ENCODE data around the gene SOX6.
"Not testable (repeated sequence)": the region's sequence is repeated elsewhere in the genome, so short reads cannot be mapped to it uniquely, and the experiment has no call there.

The SOX6 gene

DNA sequence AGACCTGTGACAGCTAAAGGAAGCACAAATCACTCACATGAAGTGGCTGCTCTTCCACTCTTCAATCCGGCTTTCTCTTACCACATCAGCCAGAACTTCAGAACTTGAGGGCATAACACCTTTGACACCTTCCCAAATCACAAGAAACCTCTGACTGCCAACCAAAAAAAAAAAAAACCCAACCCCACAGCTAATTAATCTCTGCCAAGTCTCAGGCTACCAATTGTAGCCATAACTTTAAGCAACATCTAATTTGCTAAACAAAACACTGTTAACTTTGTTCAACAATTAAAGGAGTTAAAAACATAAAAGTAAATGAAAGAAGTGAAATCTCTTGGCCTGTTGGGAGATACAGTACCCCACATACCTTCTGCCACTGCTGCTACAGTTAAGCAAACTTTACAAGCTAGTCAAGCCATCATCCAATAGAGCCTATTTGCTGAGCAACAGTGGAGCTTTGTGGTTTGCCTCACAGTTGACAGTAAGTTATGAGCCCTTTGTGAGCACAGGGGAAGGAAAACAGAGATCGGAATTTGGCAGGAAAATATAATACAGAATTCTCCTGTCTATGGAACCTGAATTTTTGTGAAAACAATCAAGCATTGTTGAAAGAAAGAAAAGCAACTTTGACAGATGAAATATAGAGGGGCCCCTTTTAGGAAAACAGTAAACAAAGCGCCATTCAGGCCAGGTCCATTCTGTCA lies at the start of gene SOX6:
TSS of gene SOX6 (minus strand) at position 490 of the 704 bp plus-strand sequence. CDS start 15,298 bp downstream, outside the sequence.
- no peaks in the 10 kb centered on the region for H3K4me1 Mint-ChIP-seq
- no peak within 1 kb of the TSS for H3K4me3 Mint-ChIP-seq
- H3K9me3 Mint-ChIP-seq: peaks cover 5% of the 10 kb centered on the region
- no peak within 1 kb of the TSS for H3K27ac Mint-ChIP-seq
- H3K27me3 Mint-ChIP-seq: peaks cover 1% of the 10 kb centered on the region
- no peaks in the 10 kb centered on the region for H3K36me3 Mint-ChIP-seq

DNA sequence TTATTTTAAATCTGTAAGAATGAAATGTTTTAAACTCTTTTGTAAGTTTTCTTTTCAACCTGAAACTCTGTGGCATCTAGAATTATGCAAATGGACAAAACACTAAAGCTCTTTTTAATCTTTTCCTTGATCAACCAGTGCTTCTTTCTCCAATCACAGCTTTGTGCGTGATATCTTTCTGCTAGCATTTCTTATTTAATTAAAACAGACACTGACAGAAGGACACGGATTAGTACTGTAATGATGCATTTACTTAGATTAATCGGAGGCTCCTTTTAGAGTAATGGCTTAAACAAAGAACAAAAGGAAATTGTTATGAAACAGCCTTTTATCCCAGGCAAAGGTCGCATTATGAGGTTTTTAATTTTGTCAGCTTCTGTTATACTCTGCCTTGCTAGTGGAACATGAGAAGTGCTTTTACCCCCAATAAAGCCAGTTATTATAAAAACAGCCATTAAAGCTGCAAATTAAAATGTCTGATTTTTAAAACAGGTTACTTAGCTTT lies 48.5 kb upstream of the SOX6 start:
- no peaks in the 10 kb centered on the region for H3K4me1 Mint-ChIP-seq
- no peaks in the 10 kb centered on the region for H3K27me3 Mint-ChIP-seq
- H3K9me3 Mint-ChIP-seq: no peaks in the 10 kb centered on the region
- no peaks in the 10 kb centered on the region for H3K36me3 Mint-ChIP-seq
- H3K27ac Mint-ChIP-seq: no peak overlapping the region
- H3K4me3 Mint-ChIP-seq: no peak overlapping the region

DNA sequence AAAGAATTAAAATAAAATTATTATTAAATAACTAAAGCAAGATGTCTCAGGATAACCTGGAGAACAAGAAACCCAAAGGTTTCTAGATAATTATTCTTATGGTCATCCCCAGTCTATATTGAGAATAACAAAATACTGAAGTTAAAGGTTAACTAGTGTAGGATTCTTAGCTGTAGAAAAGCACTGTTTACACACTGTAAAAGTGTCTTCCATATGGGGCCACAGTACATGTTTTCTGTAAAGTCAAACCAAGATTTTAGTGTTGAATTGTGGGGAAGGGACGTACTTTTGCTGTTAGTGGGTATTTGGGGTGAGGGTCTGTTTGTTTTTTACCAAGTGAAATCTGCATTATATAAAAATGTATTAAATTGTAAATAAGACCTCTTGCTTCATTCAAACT lies 47.5 kb upstream of the SOX6 start:
- H3K9me3 Mint-ChIP-seq: no peaks in the 10 kb centered on the region
- no peaks in the 10 kb centered on the region for H3K27me3 Mint-ChIP-seq
- no peak overlapping the region for H3K27ac Mint-ChIP-seq
- no peaks in the 10 kb centered on the region for H3K4me1 Mint-ChIP-seq
- H3K4me3 Mint-ChIP-seq: no peak overlapping the region
- H3K36me3 Mint-ChIP-seq: no peaks in the 10 kb centered on the region

DNA sequence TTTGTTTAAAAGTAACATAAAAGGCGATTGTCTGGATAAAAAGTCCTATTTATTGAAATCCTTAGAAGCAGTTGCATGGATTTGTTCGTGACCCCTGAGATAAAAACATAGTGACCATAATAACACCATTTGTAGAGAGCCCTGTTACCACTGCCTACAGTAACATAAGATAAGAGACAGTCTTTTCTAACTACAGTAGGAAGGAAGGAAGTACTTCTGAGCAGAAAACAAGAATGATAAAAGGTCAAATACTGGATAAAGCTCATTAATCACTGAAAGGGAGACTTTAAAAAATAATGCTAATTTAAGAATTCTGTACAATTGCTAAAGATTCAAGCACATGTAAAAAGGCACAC lies 47.1 kb upstream of the SOX6 start:
- H3K27me3 Mint-ChIP-seq: no peaks in the 10 kb centered on the region
- no peak overlapping the region for H3K4me3 Mint-ChIP-seq
- H3K9me3 Mint-ChIP-seq: no peaks in the 10 kb centered on the region
- no peak overlapping the region for H3K27ac Mint-ChIP-seq
- H3K4me1 Mint-ChIP-seq: no peaks in the 10 kb centered on the region
- no peaks in the 10 kb centered on the region for H3K36me3 Mint-ChIP-seq

DNA sequence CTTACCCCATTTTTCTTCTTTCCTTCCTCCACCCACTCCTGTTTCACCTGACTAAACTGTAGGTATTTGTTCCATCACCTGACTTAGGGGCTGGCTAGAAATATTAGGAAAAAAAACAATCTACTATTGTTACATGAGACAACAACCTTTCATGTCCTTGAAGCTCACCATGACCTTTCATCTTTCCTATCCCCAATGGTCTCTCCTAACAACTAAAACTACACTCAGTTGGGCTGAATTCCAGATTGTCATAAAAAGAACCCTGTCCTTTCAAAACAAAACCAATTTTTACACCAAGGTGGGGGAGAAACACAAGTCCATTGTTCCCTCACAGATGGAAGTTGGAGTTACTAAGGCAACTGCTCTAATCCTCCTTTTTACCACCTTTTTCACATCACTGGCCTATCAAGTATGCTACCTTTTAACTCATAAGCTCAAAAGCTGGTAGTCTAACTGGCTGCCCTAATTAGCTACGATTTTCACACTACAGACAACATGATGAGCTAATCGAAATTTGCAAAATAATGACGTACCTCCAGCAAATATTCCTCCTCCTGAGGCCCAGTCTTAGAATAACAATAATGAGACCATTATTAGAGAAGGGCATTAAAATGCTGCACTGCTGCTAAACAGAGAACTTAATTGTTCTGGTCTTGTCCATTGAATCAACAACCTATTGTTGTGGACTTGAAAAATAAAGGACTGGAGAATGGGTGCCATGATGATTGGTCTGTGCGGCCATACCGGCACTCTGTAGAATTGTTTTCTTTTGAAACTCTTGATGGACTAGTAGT lies 46.5 kb upstream of the SOX6 start:
- H3K36me3 Mint-ChIP-seq: no peaks in the 10 kb centered on the region
- H3K4me3 Mint-ChIP-seq: no peak overlapping the region
- H3K27me3 Mint-ChIP-seq: no peaks in the 10 kb centered on the region
- no peaks in the 10 kb centered on the region for H3K9me3 Mint-ChIP-seq
- no peak overlapping the region for H3K27ac Mint-ChIP-seq
- no peaks in the 10 kb centered on the region for H3K4me1 Mint-ChIP-seq

DNA sequence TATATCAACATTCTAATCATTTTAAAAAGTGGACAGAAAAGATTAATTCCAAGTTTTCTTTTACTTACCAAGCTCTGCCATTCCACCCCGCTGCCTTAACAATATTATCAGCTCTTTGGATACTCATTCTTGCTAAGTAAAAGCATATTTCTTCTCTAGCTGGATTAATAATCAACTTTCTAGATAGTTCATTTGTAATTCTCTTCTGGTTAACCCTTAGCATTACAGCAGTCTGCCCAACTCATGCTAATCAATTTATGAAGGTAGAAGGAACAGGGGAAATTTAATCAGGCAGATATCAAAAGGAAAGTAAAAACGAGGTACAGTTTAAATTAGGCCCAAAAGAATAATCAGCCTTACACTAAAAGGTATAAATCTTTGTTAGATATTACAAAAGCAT lies 41.0 kb upstream of the SOX6 start:
- Mint-ChIP-seq H3K9me3 (no peaks in the 10 kb centered on the region), H3K27me3 (no peaks in the 10 kb centered on the region), H3K4me1 (no peaks in the 10 kb centered on the region), H3K27ac (no peak overlapping the region), H3K4me3 (no peak overlapping the region), H3K36me3 (no peaks in the 10 kb centered on the region)

DNA sequence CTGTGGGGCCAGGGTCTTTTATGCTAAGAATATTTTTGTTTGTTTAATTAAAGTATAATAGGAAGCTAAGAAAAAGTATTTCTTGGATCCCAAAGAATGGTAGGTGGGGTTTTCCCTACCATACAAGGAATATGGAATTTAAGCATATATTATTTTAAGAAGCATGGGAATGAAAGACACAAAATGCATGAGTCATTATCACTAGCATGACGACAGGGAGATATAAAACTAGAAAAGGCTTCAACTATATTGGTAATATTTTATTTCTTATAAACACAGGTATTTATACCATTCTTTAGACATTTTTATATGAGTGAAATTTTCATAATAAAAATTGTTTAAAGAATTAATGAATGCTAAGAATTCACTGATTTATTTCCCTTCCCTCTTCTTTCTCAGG lies 39.3 kb upstream of the SOX6 start:
- Mint-ChIP-seq H3K27ac (no peak overlapping the region), H3K4me1 (no peaks in the 10 kb centered on the region), H3K9me3 (peaks cover 6% of the 10 kb centered on the region)

DNA sequence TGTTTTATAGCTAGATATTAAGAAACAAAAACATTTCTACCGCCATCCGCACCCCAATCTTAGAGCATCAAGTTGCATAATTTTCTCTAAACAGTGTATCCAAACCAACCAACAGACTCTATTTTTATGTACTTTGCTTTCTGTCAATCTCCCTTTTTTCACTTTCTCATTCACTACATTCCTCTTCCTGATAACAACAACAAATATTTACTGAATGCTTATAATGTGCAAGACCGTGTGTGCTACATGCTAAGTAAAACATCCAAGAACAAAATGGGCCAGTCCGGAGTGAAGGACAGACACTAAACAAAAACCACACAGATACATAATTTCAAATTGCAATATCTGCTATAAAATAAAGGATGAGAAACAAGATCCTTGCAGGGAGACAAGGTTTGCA lies 38.6 kb upstream of the SOX6 start:
- no peak overlapping the region for H3K27ac Mint-ChIP-seq

More for the DNA sequence above, 39.3 kb upstream of the SOX6 start:
- Mint-ChIP-seq H3K4me3 (no peak overlapping the region), H3K36me3 (no peaks in the 10 kb centered on the region), H3K27me3 (no peaks in the 10 kb centered on the region)

DNA sequence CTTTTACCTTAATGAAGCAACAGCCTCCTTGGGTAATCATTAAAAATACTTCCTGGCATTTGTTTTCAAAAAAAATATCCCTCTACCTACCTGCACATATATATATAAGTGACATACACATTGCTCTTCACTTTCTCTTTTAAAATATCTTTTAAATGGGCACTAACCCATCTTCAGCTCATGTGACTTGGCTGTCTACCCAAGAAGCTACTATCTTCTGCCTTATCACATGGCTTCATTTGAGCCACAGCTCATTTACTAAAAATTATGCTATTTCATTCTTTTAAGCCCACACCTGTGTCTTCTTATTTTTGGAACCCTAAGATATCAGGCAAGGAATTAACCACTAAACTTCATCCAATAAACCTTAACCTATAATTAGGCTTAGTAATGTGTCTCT lies 37.0 kb upstream of the SOX6 start:
- H3K9me3 Mint-ChIP-seq: peaks cover 12% of the 10 kb centered on the region
- no peaks in the 10 kb centered on the region for H3K27me3 Mint-ChIP-seq
- H3K27ac Mint-ChIP-seq: no peak overlapping the region
- no peaks in the 10 kb centered on the region for H3K36me3 Mint-ChIP-seq
- no peaks in the 10 kb centered on the region for H3K4me1 Mint-ChIP-seq
- H3K4me3 Mint-ChIP-seq: no peak overlapping the region

More for the DNA sequence above, 38.6 kb upstream of the SOX6 start:
- Mint-ChIP-seq H3K4me1 (no peaks in the 10 kb centered on the region), H3K9me3 (peaks cover 12% of the 10 kb centered on the region), H3K4me3 (no peak overlapping the region), H3K27me3 (no peaks in the 10 kb centered on the region), H3K36me3 (no peaks in the 10 kb centered on the region)

DNA sequence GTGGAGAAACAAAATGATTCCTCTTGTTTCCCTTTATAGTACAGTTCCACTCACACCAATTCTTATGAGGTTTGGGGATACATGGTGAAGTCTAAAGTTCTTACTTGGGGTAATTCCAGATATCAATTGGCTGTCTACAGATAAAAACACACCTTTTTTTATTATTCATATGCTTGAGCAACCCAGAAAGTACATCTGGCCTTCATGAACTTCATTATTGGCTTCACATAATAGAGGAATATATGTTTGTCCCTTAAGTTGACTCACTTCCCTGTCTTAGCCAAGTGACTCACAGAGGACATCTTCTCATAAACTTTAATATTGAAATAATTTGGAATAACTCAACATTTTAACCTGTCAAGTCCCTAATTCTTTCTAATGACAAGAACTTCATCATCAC lies 36.3 kb upstream of the SOX6 start:
- no peak overlapping the region for H3K4me3 Mint-ChIP-seq
- H3K27ac Mint-ChIP-seq: no peak overlapping the region
- H3K9me3 Mint-ChIP-seq: peaks cover 12% of the 10 kb centered on the region
- H3K36me3 Mint-ChIP-seq: no peaks in the 10 kb centered on the region
- H3K4me1 Mint-ChIP-seq: no peaks in the 10 kb centered on the region
- no peaks in the 10 kb centered on the region for H3K27me3 Mint-ChIP-seq

DNA sequence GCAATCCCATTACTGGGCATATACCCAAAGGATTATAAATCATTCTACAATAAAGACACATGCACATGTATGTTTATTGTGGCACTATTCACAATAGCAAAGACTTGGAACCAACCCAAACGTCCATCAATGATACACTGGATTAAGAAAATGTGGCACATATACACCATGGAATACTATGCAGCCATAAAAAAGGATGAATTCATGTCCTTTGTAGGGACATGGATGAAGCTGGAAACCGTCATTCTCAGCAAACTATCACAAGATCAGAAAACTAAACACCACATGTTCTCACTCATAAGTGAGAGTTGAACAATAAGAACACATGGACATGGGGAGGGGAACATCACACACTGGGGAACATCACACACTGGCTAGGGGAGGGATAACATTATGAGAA lies 34.5 kb upstream of the SOX6 start:
- H3K4me1 Mint-ChIP-seq, H3K27ac Mint-ChIP-seq, H3K4me3 Mint-ChIP-seq, H3K27me3 Mint-ChIP-seq, H3K36me3 Mint-ChIP-seq: not testable (repeated sequence)
- H3K9me3 Mint-ChIP-seq: peaks cover 12% of the 10 kb centered on the region

DNA sequence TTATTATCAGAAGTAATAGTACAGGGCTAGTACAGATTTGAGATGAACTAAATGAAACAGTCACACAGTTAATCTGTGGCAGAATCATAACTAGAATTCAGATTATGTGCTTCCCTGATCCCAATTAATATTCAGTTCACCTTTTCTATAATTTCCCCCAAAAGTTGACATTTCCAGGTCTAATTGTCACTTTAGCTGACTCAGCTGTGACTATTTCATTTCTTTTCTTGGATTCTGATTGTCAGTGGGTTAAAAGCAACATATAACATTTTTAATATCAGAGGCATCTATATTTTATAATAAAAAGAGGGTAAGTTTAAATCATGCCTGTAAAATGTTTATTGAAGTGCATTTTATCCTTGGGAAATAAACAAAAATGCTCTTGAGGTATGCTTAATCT lies 28.8 kb upstream of the SOX6 start:
- no peak overlapping the region for H3K27ac Mint-ChIP-seq
- no peaks in the 10 kb centered on the region for H3K27me3 Mint-ChIP-seq
- no peaks in the 10 kb centered on the region for H3K36me3 Mint-ChIP-seq
- H3K4me1 Mint-ChIP-seq: no peaks in the 10 kb centered on the region
- H3K9me3 Mint-ChIP-seq: peaks cover 2% of the 10 kb centered on the region
- no peak overlapping the region for H3K4me3 Mint-ChIP-seq

DNA sequence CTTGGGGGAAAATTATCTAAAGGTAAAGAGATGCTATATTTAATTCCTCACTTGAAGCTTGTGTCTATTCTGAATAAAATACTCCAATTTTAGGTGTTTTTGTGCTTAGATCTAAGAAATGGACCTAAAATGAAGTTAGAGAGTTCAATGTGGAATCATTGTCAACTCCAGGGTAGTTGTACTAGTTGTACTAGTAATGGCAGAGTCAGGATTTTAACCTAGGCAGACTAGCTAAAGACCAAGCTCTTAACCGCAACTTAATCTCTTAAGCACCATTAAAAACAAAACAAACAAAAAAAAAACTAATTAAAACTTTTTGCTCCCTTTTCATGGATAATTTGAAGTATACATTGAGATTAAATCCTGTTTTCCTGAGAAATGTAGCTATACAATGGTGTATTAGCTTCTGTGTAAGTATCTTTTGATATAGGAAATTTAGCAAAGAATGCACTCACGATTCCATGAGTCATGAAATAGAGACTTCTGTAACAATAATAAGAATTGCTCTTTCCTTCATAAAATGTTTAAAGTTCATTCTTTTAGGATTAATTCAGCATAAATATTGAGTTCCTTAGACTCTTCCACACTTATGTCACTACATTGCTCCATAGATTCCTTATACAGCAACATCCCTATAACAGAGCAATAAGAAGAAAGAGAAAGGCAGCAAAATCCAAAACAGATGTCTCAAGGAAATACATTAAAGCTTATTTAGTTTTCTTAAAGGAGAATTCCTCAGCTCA lies 26.5 kb upstream of the SOX6 start:
- H3K4me1 Mint-ChIP-seq: no peaks in the 10 kb centered on the region
- no peak overlapping the region for H3K4me3 Mint-ChIP-seq
- no peak overlapping the region for H3K27ac Mint-ChIP-seq

DNA sequence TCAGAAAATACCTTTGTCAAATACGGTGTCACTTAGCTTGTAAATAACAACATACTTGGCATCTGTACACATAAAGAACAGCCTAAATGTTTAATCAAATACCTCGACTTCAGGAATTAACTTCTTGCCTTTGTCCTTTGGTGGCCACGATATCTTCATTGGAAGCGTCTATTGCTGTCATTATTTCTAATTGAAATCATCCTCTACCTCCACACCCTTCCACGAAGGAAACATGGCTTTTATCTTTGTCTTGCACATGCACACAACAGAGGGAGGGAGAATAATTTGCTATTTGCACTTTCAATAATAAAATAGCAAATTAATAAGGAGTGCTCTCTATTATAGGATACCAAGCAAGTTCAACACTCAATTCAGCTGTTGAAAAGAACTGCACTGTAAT lies 25.8 kb upstream of the SOX6 start:
- Mint-ChIP-seq H3K9me3 (no peaks in the 10 kb centered on the region), H3K36me3 (no peaks in the 10 kb centered on the region), H3K4me1 (no peaks in the 10 kb centered on the region), H3K27me3 (no peaks in the 10 kb centered on the region), H3K27ac (no peak overlapping the region), H3K4me3 (no peak overlapping the region)

More for the DNA sequence above, 26.5 kb upstream of the SOX6 start:
- no peaks in the 10 kb centered on the region for H3K9me3 Mint-ChIP-seq
- H3K27me3 Mint-ChIP-seq: no peaks in the 10 kb centered on the region
- H3K36me3 Mint-ChIP-seq: no peaks in the 10 kb centered on the region

DNA sequence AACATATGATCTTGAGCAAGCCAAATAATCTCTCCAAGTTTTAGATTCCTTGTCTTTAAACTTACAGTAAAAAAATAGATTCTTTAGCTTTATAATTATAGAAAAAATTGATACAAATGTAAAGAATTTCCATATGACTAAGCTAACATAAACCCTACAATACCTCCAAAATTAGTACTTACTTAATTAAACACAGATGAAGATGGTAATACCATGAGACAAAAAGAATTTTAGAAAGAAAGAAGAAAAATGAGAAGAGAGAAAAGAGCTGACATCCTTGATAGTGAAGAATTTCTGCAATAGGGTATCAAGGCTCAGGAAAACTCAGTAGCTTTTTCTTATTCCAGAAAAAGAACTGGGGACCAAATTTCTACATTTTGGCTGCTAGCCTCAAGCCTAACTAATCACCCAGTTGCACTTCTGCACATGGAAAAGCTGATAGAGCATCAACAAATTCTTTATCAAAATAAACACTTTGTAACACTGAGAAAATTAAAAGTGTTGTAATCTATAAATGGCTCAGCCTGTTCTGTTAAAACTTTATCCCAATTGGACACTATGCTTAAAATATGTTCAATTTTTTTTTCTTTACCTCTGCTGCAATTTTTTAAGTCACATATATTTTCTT lies 24.7 kb upstream of the SOX6 start:
- Mint-ChIP-seq H3K27me3 (no peaks in the 10 kb centered on the region), H3K4me1 (no peaks in the 10 kb centered on the region), H3K9me3 (peaks cover 6% of the 10 kb centered on the region), H3K27ac (no peak overlapping the region), H3K36me3 (no peaks in the 10 kb centered on the region), H3K4me3 (no peak overlapping the region)
